SIG-M5 (cell line): ENCODE results near the gene SLC22A5.

Experiments used
- DNase-seq: peaks from one replicate; lab custom pipeline; 2025; lab: John Stamatoyannopoulos, UW

The SLC22A5 gene

GRCh38 chr5:132369474-132370180, at the start of gene SLC22A5:
TSS of gene SLC22A5 (plus strand) at chr5:132369710. CDS start at chr5:132369973, 263 bp downstream.
- DNase-seq, result no peak

DNA sequence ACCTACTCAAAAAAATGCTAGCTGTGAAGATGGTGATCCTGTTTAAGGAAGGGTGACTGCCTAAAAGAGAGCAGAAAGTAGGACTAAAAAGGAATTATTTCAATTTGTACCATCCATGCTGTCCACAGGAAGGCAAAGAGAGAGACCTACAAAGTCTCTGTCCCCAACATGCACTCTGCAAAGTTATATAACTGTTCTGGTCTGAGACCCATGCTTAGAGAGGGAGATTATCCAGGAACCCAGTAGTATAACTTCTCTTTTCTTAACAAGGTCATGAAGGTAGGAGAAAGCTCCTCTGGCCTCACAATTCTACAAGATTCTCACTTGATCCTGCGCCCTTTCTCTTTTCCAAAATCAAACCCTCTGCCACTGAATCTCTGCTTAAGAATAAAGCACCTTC, 49.5 kb upstream of the SLC22A5 start:
- DNase-seq, result no peak

GRCh38 chr5:132321109-132321721, 48.3 kb upstream of the SLC22A5 start:
- no peak for DNase-seq

DNA sequence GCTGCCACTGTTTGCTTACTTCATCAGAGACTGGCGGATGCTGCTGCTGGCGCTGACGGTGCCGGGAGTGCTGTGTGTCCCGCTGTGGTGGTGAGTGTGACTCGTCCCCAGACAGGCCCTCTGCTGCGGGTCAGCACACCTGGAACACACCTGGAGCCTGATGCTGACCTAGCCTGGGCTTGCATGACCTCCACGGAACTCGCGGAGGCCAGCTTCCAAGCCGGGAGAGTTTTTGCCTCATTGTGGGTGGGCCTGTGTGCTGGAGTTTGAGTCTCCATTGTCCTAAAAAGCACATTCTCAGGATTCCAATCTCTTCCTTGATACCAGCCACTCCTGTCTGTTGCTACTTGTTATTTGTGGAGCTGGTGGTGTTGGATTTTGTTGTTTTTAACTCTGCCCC, 47.2 kb upstream of the SLC22A5 start:
- DNase-seq, result no peak

GRCh38 chr5:132323202-132323601, 46.3 kb upstream of the SLC22A5 start:
- no peak for DNase-seq

GRCh38 chr5:132325691-132326090, 43.8 kb upstream of the SLC22A5 start:
- DNase-seq, result no peak

- DNase-seq, result no peak
Measured at GRCh38 chr5:132327252-132327955, 42.1 kb upstream of the SLC22A5 start.

DNA sequence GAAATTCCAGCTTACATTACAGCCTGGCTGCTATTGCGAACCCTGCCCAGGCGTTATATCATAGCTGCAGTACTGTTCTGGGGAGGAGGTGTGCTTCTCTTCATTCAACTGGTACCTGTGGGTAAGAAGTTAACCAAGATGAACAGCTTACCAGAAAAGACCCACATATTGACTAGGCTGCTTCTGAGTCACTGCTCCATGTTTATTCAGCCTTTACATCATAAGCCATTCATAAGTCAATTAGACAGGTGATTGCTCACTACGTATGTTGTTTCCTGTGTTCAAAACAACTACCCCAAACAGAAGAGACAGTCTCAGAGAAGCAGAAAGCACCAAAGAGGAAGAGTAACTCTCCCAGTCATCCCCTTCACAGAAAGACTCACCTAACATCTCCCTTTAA, 34.7 kb upstream of the SLC22A5 start:
- no peak for DNase-seq

DNA sequence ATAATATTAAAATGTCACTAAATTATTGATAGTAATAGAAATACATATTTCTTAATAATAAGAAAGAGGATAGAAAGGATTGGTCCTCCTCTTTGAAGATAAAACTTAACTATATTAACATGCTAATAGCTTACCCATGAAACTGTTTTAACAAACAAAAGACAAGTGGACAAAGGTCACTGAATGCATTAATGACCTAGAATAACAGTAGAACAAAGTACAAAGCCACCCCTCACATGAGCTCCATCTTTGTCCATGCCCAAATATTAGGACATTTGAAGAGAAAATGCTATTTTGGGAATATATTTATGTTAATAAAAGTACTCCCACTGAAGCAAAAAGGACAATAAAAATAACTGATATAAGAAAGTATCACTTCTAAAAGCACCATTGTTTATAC, 34.1 kb upstream of the SLC22A5 start:
- no peak for DNase-seq

DNA sequence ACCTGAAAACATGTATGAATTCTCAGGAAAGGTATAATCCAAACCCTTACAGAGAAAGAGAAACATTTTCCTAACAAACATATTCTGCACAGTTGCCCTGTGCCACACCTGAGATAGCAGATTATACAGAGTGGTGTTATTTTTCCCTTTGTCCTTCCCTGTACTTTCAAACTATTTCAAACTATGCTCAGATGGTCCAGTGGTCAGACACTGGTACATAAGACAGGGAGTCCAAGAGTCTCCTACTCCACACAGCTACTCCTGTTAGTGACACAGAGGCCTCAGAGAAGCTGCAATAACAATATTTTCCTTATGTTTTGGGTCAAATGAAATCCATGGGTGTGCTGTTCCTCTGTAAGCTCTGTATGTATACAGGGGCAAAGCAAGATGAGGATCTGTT, 30.0 kb upstream of the SLC22A5 start:
- DNase-seq, result no peak

GRCh38 chr5:132342291-132343180, 27.0 kb upstream of the SLC22A5 start:
- no peak for DNase-seq

DNA sequence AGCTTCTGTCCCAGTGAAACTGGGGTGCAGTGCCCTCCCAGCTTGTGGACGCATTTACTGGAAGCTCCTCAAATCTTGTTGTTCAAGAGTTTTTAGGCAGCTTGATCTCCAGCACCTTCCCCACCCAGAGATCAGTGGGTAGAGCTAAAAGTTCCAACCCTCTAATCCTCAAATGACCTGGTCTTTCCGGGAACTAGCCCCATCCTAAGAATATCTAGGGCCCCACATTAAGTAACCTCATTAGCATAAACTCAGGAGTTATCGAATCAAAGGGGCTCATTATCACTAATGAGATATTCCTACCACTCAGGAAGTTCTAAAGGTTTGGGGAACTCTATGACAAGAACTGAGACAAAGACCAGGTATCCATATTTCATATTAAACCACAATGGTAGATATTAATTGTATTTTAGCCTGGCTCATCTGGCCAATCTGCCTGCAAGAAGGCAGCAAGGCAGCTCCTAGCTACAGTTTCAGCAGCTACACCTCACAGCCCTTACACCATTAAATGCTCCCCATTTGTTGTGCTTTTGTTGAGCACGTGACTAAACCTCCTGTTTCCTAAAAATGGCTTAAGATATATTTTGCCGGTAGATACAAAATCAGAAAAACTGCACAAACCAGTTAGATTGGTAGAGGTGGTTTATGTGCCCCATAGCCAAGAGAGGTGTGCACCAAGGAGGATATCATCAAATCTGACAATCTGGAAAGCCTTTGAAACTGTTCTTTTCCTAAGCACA, 24.6 kb upstream of the SLC22A5 start:
- no peak for DNase-seq

DNA sequence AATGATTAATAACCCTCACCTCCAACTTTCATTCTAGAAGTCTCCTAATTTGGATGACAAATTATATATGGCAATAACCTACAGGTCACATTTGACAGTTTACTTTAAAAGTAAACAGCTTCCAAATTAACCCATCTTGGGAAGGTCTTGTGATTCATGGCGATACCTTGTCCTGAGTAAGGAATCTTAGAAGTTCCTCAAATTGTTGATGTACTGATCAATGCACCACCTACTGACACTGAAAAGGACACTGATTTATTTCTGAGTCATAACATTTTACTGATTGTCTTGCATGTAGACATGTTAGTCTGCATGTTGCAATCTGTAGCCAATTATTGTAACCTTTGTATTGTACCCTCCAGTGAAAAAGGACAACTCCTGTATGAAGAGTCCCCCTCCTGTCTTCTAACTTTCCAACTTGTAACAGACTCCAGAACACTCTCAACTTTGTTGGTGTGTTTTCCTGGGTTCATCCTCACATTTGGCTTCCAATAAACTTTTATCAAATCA, 16.0 kb upstream of the SLC22A5 start:
- DNase-seq, result no peak

GRCh38 chr5:132354381-132355139, 14.9 kb upstream of the SLC22A5 start:
- DNase-seq, result peak; percentile 60

DNA sequence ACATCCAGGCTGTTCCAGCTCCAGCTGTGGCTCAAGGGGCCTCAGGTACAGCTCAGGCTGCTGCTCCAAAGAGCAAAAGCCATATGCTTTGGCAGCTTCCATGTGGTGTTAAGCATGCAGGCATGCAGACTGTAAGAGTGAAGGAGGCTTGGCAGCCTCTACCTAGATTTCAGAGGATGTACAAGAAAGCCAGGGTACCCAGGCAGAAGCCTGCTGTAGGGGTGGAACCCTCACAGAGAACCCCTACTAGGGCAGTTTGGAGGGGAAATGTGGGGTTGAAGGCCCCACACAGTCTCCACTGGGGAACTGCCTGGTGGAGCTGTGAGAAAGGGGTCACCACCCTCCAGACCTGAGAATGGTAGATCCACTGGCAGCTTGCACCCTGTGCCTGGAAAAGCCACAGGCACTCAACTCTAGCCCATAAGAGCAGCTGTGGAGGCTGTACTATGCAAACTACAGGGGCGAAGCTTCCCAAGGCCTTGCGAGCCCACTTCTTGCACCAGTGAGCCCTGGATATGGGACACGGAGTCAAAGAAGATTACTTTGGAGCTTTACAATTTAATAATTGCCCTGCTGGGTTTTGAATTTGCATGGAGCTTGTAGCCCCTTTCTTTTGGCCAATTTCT, 14.3 kb upstream of the SLC22A5 start:
- DNase-seq, result no peak

DNA sequence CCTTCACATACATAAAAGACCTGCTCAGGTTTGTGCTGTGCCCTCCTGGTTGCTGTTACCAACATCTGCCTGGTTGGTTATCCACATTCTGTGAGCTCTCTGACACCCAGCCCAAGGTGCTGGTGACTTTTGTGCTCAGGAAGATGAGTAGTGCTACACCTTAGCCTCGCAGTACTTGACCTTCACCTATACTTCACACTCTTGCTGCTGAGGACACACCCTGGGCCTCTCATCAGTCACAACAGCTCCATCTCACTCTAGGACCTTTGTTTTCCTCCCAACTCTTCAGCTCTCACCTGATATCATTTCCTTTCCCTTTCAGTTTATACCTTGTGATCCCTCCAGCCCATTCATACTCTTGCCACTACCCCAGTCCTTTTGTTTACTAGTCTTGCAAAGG, 10.7 kb upstream of the SLC22A5 start:
- DNase-seq, result no peak

GRCh38 chr5:132362086-132362485, 7.4 kb upstream of the SLC22A5 start:
- no peak for DNase-seq

GRCh38 chr5:132363431-132364112, 5.9 kb upstream of the SLC22A5 start:
- DNase-seq, result no peak

DNA sequence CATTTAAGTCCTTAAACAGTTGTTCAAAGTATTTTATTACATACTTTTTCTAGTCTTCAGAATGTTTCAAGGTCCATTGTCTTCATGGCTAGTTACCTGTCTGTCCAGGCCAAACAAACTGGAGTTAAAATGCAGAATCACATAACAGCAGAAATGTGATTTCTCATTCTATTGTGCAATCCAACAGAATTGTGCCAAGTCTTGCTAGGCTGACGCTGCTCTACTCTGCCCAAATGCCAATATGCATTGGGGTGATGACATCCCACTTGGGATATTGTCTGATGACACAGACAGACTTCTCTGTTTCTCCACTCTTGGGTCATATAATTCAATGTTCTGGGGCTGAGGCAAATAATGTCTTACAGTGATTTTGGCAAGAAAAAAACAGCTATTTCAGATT, 5.2 kb upstream of the SLC22A5 start:
- no peak for DNase-seq

GRCh38 chr5:132365213-132365612, 4.3 kb upstream of the SLC22A5 start:
- DNase-seq, result no peak
